Calu3 (cell line): Measurements from ENCODE around the gene RTEL1. TPM values are rescaled to one million over a fixed set of nuclear protein-coding genes. Genes with fewer than 3 reads are reported as not detected.

Source experiments
- BruUV-seq: library from RNA; stranded (reverse); fragments of 400-500 nt; replicated peaks from 2 replicates; lab custom pipeline; 2021; lab: Mats Ljungman, UMichigan
- CTCF ChIA-PET: fragments of 300-600 bp; sonication (Branson Sonifier 250); formaldehyde crosslinking; loops from one replicate; lab custom pipeline; 2022; ENCODE audit warnings: antibody characterized with exemption; lab: Charles Lee
- DNase-seq: peaks from one replicate; pipeline ENCODE4 v3.0.0; 2022
- H3K27ac Mint-ChIP-seq: one replicate; pipeline ENCODE4 v1.8.0; 2022; ENCODE audit warnings: mixed read lengths; ENCODE audit not compliant: unreplicated experiment
- H3K27me3 Mint-ChIP-seq: one replicate; pipeline ENCODE4 v1.8.0; 2022; ENCODE audit warnings: mixed read lengths; ENCODE audit not compliant: unreplicated experiment
- H3K36me3 Mint-ChIP-seq: one replicate; pipeline ENCODE4 v1.8.0; 2022; ENCODE audit warnings: mild to moderate bottlenecking, moderate library complexity, mixed read lengths; ENCODE audit not compliant: insufficient read depth, unreplicated experiment
- H3K4me1 Mint-ChIP-seq: one replicate; pipeline ENCODE4 v1.8.0; 2022; ENCODE audit warnings: mild to moderate bottlenecking, low read depth, mixed read lengths; ENCODE audit not compliant: unreplicated experiment
- H3K4me3 Mint-ChIP-seq: one replicate; pipeline ENCODE4 v1.8.0; 2022; ENCODE audit warnings: mild to moderate bottlenecking, low read depth, moderate library complexity, mixed read lengths; ENCODE audit not compliant: unreplicated experiment
- H3K9me3 Mint-ChIP-seq: one replicate; pipeline ENCODE4 v1.8.0; 2022; ENCODE audit warnings: low read depth, mixed read lengths; ENCODE audit not compliant: unreplicated experiment
- CTCF ChIP-seq: fragments of 200-600 bp; IDR thresholded peaks from one replicate; pipeline ENCODE4 v1.8.0; 2022; ENCODE audit warnings: antibody characterized with exemption; ENCODE audit not compliant: unreplicated experiment
- intact Hi-C: fragments of 100-400 bp; cut with micrococcal nuclease; formaldehyde crosslinking; loops from one replicate; pipeline ENCODE4 v1.10.0; 2022; ENCODE audit not compliant: unreplicated experiment
- total RNA-seq: library from RNA; stranded (reverse); gene quantifications from 2 replicates; pipeline ENCODE4 v1.2.3, GENCODE V29; 2022

Gene RTEL1
- total RNA-seq, 1 experiment from 2014 or later = 39.1 TPM

GRCh38 chr20:63697357-63697867 lies 39.3 kb downstream of the RTEL1 start:
- no peaks in the 10 kb centered on the region for H3K27me3 Mint-ChIP-seq
- no peak for DNase-seq
- no peak for TF ChIP-seq CTCF
- H3K9me3 Mint-ChIP-seq = no peaks in the 10 kb centered on the region
- intact Hi-C loops = no loop called here
- no TSS peak for BruUV-seq
- peaks cover 29% of the 10 kb centered on the region for H3K4me1 Mint-ChIP-seq
- H3K36me3 Mint-ChIP-seq = peaks cover 93% of the 10 kb centered on the region
- no peak overlapping the region for H3K4me3 Mint-ChIP-seq
- H3K27ac Mint-ChIP-seq = peak overlapping the region; percentile 63
- CTCF ChIA-PET = no interaction called here

GRCh38 chr20:63697868-63698545 lies 39.9 kb downstream of the RTEL1 start:
- H3K4me1 Mint-ChIP-seq = peaks cover 27% of the 10 kb centered on the region
- peak overlapping the region; percentile 63 for H3K27ac Mint-ChIP-seq
- intact Hi-C loops = no loop called here
- CTCF ChIA-PET = interaction anchor here (0.5 to 1.5 kb wide), 6 partner anchors 10 to 424 kb away, joined by 3 to 7 read pairs (median 4); partner anchors contain the start of genes ARFRP1, TPD52L2 and ZGPAT
- no peaks in the 10 kb centered on the region for H3K27me3 Mint-ChIP-seq
- H3K9me3 Mint-ChIP-seq = no peaks in the 10 kb centered on the region
- peaks cover 93% of the 10 kb centered on the region for H3K36me3 Mint-ChIP-seq
- no peak for DNase-seq
- H3K4me3 Mint-ChIP-seq = peak overlapping the region; percentile 28
- TF ChIP-seq CTCF = no peak
- BruUV-seq = no TSS peak

- Mint-ChIP-seq H3K4me1 (peaks cover 27% of the 10 kb centered on the region), H3K4me3 (peak overlapping the region; percentile 65), H3K36me3 (peaks cover 93% of the 10 kb centered on the region), H3K27me3 (no peaks in the 10 kb centered on the region), H3K9me3 (no peaks in the 10 kb centered on the region), H3K27ac (peak overlapping the region; percentile 80)
- peak; percentile 93 for DNase-seq
- BruUV-seq = no TSS peak
- CTCF ChIA-PET = interaction anchor here (0.5 to 1.5 kb wide), 6 partner anchors 9 to 166 kb away, joined by 3 to 7 read pairs (median 4); partner anchors contain the start of genes ARFRP1, TPD52L2 and ZGPAT
- intact Hi-C loops = no loop called here
- TF ChIP-seq CTCF = no peak
Observed at GRCh38 chr20:63698739-63699465, 40.8 kb downstream of the RTEL1 start.

GRCh38 chr20:63699466-63700198 lies 41.5 kb downstream of the RTEL1 start:
- peaks cover 27% of the 10 kb centered on the region for H3K4me1 Mint-ChIP-seq
- H3K9me3 Mint-ChIP-seq = no peaks in the 10 kb centered on the region
- TF ChIP-seq CTCF = no peak
- H3K27me3 Mint-ChIP-seq = no peaks in the 10 kb centered on the region
- intact Hi-C loops = no loop called here
- peaks cover 87% of the 10 kb centered on the region for H3K36me3 Mint-ChIP-seq
- CTCF ChIA-PET = interaction anchor here (0.7 to 1.5 kb wide), 3 partner anchors 13 to 165 kb away, joined by 3 to 7 read pairs (median 3); partner anchors contain the start of gene TPD52L2
- peak overlapping the region; percentile 80 for H3K27ac Mint-ChIP-seq
- DNase-seq = no peak
- H3K4me3 Mint-ChIP-seq = peak overlapping the region; percentile 65
- no TSS peak for BruUV-seq
